Renal cortical epithelial cell (primary cell): ENCODE measurements around the gene OR52H1. TPM values are rescaled to one million over a fixed set of nuclear protein-coding genes. Genes with fewer than 3 reads are reported as not detected.

ENCODE experiments used
- DNase-seq: peaks from one replicate; pipeline ENCODE4 v3.0.0-alpha.2; 2011; ENCODE audit warnings: low read depth
- total RNA-seq: library from RNA; depleted of rRNA; stranded (reverse); fragments of >200 nt; gene quantifications from 2 replicates; pipeline ENCODE4 v1.2.3, GENCODE V29; 2014

OR52H1 gene
- total RNA-seq, 1 donor from 2014 or later = 0.10 TPM

GRCh38 chr11:5534046-5534445 is 14.3 kb downstream of the OR52H1 start:
- no peak for DNase-seq

DNA sequence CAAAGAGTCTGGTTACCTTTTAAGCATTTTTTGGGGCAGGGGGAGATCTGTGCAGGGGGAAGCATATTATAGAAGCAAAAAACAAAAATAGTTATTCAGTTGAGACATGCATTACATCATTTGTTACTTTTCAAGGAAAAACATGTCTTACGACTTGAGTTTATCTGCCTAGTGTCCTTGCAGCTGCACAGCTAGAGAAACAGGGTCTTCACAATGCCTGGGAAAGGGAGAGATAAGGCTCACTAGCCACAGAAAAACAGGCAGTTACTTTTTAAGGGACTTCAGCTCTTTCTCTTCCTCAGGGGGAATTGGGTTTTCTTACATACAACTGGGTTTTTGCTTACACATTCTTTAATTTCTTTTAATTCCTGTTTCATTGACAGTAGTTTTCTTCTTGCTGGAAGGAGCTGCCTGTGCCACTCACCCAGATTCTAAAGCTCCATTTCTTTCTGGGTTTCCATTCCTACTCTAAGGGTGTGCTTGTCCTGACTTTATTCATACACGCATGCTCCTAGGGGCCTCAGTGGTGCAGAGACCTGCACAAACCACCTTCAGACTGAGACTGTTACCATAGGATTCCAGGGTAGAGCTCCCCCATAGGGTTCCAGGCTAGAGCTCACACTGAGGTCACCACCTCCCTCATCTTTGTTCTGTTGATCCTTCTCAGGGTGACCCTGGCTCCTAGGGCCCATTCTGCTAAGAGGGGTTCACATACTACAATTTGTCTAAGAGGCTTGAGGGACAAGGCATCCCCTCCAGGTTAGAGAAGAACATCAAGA is 17.1 kb downstream of the OR52H1 start:
- no peak for DNase-seq

DNA sequence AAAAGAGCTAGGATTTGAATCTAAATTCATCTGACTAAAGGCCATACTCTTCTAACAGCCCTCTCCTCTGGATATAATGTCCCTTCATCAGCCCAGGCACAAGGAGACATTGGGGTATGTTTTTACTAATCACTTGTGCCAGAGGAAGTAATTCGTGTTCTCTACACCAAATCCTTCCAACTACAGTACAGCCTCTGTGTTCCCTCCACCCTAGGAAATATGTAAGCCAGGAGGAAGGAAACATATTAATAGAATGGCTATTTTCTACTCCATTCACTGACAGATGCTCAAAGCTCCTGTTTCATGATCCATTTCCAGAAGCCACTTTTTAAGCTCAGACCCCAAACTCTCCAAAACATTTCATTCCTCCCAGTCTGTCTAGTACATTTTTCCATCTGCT is 19.8 kb downstream of the OR52H1 start:
- DNase-seq = no peak

GRCh38 chr11:5527716-5528115 is 20.6 kb downstream of the OR52H1 start:
- DNase-seq = no peak

- DNase-seq = no peak
Observed at GRCh38 chr11:5524756-5525155, 23.6 kb downstream of the OR52H1 start.

GRCh38 chr11:5522308-5522707 is 26.0 kb downstream of the OR52H1 start:
- DNase-seq = peak; percentile 21

DNA sequence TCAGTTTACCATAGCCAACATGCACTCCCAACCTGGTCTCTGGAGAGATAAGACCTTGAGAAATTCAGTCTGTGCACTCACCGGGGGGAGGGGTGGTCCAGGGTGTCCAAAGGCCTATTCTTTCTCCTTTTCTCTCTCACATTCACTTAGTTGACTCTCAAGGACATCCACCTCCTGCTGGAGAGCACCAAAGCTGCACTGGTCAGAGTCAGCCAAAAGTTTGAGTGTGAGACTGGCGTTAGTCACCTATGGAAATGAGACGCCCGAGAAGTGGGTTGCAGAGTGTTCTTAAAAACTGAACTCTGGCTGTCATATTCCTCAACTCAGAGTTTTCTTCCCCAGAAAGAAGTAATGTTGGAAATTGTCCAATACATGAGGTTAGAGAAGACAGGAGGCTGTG is 26.8 kb downstream of the OR52H1 start:
- no peak for DNase-seq

- no peak for DNase-seq
Observed at GRCh38 chr11:5516599-5516998, 31.7 kb downstream of the OR52H1 start, which contains the start of gene UBQLNL. Gene UBQLNL, minus strand, starts transcription at chr11:5516699. Its CDS starts 258 bp downstream, at chr11:5516441.

DNA sequence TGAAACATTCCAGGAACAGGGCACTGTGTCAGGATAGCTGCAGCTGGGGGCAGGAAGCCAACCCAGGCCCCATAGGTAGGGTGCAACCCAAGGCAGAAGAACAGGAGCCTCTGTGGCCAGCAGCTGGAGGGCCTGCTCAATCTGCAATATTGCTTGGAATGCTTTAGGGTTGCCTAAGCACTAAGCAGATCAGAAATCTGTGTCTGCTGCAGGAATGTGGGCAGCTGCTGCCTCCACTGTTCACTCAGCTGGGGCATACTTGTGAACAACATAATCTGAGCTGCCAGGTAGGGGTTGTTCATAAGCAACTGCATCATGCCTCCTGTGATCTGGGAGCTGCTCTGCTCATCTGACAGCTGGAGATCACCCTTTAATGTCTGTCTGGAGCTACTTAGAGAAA is 33.5 kb downstream of the OR52H1 start:
- DNase-seq = no peak

DNA sequence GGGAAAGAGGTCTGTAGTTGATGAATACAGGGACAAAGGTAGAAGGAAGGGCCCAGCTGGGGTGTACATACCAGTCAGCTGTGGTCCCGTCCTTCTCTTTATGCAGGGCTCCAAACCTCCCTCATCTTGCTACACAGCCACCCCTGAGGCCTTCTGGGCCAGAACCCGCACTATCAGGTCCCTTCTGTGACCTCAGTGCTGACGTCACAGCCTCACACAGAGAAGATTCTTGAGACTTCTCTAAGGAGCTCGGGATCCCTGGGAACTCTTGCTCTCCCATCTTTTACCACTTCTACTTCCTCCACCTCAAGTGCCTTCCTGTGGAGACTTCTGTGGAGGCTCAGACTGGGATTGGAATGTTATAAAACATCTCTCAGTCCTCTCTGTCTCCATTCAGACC is 38.5 kb downstream of the OR52H1 start, which contains the start of gene UBQLN3:
TSS of gene UBQLN3 (minus strand) at position 155 of the 400 bp plus-strand sequence. CDS start 399 bp downstream, outside the sequence.
- DNase-seq = no peak

- DNase-seq = no peak
Observed at GRCh38 chr11:5508605-5509004, 39.7 kb downstream of the OR52H1 start.

GRCh38 chr11:5507933-5508305 is 40.4 kb downstream of the OR52H1 start:
- DNase-seq = no peak

DNA sequence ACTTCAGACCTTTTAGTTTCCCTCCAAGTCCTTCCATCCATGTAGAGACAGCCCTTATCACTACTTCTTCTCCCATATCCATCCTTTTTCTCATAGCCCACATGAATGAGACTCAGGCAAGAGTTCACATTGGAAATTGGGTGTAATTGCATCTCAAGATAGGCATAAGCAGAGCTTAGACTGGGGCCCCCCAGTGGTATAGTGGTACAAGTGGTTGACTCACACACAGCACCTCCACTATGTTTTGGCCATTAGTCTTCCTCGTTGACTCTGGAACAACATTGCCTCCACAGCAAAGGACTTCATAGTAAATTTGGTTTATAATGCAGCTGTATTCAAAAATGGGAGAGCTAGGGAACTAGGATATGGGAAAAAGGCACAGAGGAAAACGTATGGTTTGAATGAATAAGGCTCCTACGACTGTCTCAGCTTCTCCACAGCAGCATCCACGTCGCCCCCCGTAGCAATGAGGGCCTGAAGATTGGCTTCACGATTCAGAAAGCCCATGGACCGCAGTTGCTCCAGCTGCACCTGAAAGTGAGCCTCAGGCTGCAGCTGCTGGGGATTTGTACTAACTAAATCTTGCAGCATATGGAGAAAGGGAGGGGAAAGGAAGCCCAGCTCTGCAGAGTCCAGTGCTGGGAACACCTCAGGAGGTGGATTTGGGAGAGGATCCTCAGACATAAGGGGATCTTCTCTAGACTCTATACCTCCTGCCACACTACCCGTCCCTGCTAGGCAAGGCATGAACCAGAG is 41.0 kb downstream of the OR52H1 start:
- no peak for DNase-seq

DNA sequence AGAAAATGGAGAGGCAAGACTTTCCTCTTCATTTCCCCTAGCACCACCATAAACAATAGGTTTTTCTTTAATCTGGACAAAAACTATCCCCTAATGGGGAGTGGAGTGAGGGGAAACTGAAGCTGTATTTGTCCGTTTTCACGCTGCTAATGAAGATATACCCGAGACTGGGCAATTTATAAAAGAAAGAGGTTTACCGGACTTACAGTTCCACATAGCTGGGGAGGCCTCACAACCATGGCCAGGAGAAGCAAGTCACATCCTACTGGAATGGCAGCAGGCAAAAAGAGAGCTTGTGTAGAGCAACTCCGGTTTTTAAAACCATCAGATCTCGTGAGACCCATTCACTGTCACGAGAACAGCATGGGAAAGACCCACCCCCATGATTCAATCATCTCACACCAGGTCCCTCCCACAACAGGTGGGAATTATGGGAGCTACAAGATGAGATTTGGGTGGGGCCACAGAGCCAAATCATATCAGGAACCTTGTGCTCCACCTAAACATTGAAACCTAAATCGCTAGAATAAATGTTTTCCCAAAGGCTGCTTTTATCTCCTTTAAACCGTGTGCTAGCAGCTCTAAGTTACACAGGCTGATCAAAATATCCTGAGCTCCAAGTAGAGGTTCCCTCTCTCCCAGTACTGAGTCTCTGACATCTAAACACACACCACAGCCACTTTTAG is 42.8 kb downstream of the OR52H1 start:
- no peak for DNase-seq

DNA sequence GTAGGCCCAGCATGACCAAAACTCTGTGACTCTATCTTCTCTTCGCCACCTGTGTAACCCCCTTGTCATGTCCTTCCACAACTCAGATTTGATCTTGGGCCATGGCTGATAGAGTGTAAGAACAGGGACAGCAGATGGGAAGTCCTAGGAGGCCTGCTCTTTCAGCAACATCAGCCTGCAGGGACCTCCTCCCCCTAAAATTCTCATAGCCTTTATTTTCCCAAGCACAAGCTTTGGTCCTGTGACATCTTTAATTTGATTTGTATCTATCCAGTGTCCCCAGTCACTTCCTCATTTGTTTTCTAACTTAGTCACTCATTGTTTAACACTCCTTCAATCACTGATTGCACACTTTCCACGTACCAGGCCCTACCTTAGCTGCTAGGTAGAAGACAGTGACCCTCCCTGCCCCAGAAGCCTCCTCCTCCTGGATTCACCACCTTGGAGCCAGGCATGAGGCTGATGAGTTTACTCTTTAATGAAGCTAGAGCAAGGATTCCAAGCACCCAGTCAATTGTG is 43.9 kb downstream of the OR52H1 start:
- DNase-seq = peak; percentile 40

DNA sequence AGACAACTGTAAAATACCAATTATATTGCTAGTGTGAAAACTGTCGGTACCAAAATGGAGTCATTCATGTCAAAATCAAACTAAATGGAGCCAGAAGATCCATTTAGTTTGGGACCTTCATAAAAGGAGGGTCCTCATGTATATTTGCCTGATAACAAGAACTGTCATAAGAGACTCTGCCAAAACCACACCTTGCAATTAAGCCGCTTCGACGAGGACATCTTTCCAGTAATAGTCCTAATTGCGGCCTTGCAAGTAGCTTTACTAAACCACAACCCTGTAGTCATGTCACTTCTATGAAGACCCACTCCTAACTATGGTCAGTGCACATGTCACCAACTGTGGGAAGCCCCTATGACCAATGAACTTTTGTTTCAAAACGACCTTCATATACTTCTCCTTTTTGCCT is 47.9 kb downstream of the OR52H1 start:
- no peak for DNase-seq

- no peak for DNase-seq
Observed at GRCh38 chr11:5499671-5500070, 48.7 kb downstream of the OR52H1 start.

Other genes starting within 250 kb of the OR52H1 start
- not detected in 2 replicates for gene OR51B4, start 246.6 kb downstream of the OR52H1 start, total RNA-seq
- gene OR51B2, start 224.2 kb downstream of the OR52H1 start, total RNA-seq = not detected in 2 replicates
- gene OR51B5, start 205.0 kb downstream of the OR52H1 start, total RNA-seq = 0.15 TPM in 1 of 2 replicates, not detected in the other
- not detected in 2 replicates for gene OR51B6, start 197.0 kb downstream of the OR52H1 start, total RNA-seq
- not detected in 2 replicates for gene OR51M1, start 164.7 kb downstream of the OR52H1 start, total RNA-seq
- gene OR51Q1, start 126.4 kb downstream of the OR52H1 start, total RNA-seq = not detected in 2 replicates
- 0.20 TPM in 1 of 2 replicates, not detected in the other for gene OR51I1, start 107.0 kb downstream of the OR52H1 start, total RNA-seq
- gene OR51I2, start 99.2 kb downstream of the OR52H1 start, total RNA-seq = not detected in 2 replicates
- gene OR52D1, start 59.9 kb downstream of the OR52H1 start, total RNA-seq = 0.10 TPM in 1 of 2 replicates, not detected in the other
- gene UBQLN3, start 38.6 kb downstream of the OR52H1 start, total RNA-seq = 0.05 TPM in 1 of 2 replicates, not detected in the other
- gene UBQLNL, start 31.8 kb downstream of the OR52H1 start, total RNA-seq = 0.30 TPM in 1 of 2 replicates, not detected in the other
- gene OR52B6, start 32.3 kb upstream of the OR52H1 start, total RNA-seq = not detected in 2 replicates
- 10.4 and 19.5 TPM in 2 replicates for gene TRIM6, start 48.1 kb upstream of the OR52H1 start, total RNA-seq
- 10.7 and 15.3 TPM in 2 replicates for gene TRIM34, start 76.5 kb upstream of the OR52H1 start, total RNA-seq
- 37.2 and 44.3 TPM in 2 replicates for gene TRIM5, start 136.5 kb upstream of the OR52H1 start, total RNA-seq
- 148 and 284 TPM in 2 replicates for gene TRIM22, start 141.2 kb upstream of the OR52H1 start, total RNA-seq
- gene OR56B1, start 187.9 kb upstream of the OR52H1 start, total RNA-seq = not detected in 2 replicates
- not detected in 2 replicates for gene OR52N4, start 205.7 kb upstream of the OR52H1 start, total RNA-seq
- not detected in 2 replicates for gene OR52N5, start 234.8 kb upstream of the OR52H1 start, total RNA-seq
- gene OR52N1, start 242.7 kb upstream of the OR52H1 start, total RNA-seq = not detected in 2 replicates